Ishikawa (cell line): ENCODE results near the gene ATP9B.

ENCODE experiments used
- CEBPB ChIP-seq: IDR thresholded peaks from 2 replicates; pipeline ENCODE4 v1.6.1; 2012
- EP300 ChIP-seq: IDR thresholded peaks from 2 replicates; pipeline ENCODE4 v1.6.1; 2012; ENCODE audit warnings: borderline replicate concordance
- MAX ChIP-seq: IDR thresholded peaks from 2 replicates; pipeline ENCODE4 v1.6.1; 2012
- TAF1 ChIP-seq: IDR thresholded peaks from 2 replicates; pipeline ENCODE4 v1.6.1; 2012; ENCODE audit warnings: low read depth, mild to moderate bottlenecking
- TEAD4 ChIP-seq: IDR thresholded peaks from 2 replicates; pipeline ENCODE4 v1.6.1; 2012

DNA sequence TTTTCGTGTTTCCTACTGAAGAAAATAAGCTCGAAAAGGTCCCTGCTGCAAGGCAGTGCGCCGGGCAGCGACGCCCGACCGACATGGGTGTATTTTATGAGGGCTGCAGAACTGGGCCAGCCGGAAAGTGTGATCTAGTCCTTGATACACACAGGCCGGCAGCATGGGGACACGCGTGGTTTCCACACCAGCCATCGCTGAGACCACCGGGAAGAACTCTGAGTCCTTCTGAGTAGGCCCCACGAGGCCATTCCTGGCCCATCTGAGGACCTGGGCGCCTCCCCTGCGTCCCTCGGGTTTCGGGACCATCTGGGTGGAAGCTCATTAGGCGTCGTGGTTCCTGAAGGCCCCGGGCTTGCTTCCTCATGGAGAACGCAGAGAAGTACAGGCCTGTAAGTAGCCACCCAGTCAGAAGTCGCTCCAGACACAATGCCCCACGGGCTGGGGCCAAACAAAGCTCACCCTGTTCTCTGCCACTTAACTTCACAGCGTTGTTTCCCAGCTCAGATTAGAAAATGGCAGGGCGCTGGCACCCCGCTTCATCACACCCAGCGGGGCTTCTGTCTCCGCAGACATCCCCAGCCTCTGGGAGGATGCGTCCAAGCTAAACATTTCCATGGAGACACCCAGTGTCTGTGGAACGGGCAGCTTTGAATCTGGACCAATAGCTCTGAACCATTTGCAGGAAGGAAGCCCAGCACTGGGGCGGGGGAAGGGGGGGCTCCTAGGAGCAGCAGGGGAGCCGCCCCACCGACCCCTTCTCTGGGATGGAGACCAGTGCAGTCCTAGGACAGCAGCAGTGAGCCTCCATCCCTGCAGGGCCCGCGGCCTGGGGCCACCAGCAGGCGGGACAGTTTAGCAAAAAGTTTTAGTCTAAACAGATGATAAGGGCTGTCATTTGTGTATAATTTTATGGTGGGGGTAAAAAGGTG lies 328.9 kb downstream of the ATP9B start:
- no peak for TF ChIP-seq CEBPB
- TF ChIP-seq TAF1: no peak
- no peak for TF ChIP-seq TEAD4
- TF ChIP-seq MAX: no peak
- no peak for TF ChIP-seq EP300
